ENCODE results near the gene AQP12A.
"Not testable (repeated sequence)": the region's sequence is repeated elsewhere in the genome, so short reads cannot be mapped to it uniquely, and the experiment has no call there.

The AQP12A gene, protein sequence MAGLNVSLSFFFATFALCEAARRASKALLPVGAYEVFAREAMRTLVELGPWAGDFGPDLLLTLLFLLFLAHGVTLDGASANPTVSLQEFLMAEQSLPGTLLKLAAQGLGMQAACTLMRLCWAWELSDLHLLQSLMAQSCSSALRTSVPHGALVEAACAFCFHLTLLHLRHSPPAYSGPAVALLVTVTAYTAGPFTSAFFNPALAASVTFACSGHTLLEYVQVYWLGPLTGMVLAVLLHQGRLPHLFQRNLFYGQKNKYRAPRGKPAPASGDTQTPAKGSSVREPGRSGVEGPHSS

DNA sequence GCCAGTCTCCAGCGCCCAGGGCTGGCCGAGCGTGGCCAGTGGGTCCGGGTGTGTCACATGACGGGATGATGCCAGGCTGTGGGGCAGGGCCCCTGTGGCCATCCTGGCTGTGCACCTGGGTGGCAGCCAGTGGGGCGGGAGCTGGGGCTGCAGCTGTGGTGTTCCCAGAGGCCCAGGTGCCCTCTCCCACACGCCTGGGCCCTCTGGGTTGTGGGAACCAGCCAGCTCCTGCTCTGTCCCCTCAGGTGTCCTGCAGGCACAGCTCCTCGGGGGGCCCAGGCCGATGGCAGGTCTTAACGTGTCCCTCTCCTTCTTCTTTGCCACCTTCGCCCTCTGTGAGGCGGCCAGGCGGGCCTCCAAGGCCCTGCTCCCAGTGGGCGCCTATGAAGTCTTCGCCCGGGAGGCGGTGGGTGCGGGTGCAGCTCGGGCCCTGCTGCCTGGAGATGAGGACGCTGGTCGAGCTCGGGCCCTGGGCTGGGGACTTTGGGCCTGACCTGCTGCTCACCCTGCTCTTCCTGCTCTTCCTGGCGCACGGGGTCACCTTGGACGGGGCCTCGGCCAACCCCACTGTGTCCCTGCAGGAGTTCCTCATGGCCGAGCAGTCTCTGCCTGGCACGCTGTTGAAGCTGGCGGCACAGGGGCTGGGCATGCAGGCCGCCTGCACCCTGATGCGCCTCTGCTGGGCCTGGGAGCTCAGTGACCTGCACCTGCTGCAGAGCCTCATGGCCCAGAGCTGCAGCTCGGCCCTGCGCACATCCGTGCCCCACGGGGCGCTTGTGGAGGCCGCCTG lies at the start of gene AQP12A:
Gene AQP12A, plus strand, starts transcription at position 236 of the 790 bp plus-strand sequence. Its CDS starts 48 bp downstream, at position 284.
- DNase-seq (ENCODE audit: low read depth in 2 of 2), result not testable (repeated sequence)

DNA sequence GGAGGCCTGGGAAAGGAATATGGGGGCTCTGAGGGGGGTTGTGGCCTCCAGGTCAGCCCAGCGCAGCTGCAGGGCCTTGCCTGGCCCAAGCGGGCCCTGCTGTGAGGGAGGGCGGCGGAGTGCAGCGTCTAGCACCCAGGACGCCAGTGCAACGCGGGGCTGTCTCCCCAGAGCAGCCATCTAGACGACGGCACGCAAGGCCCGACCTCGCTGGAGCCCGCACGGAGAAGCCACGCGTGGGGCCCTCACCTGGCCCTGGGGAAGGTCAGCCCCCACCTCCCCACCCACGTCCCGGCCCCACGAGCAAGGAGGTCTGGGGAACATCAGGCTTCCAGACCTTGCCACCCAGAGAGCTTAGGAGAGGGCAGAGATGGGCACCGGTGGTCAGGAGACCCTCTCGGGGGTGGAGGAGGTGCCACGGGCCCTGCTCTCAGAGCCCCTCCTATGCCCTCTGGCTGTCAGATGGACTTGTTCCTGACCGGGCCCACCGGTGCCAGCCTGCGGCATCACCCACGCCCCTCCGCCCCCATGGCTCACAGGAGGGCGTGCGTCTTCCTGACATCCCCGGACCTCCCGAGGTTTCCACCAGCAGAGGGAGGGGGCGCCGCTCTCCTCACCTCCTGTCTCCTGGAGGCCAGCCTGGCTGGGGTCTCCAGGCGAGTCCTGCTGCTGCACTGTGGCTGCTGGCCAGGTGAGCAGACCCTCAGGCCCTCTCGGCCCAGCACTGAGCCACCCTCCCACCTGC lies 49.4 kb upstream of the AQP12A start:
- DNase-seq (ENCODE audit: low read depth in 2 of 2), result no peak

DNA sequence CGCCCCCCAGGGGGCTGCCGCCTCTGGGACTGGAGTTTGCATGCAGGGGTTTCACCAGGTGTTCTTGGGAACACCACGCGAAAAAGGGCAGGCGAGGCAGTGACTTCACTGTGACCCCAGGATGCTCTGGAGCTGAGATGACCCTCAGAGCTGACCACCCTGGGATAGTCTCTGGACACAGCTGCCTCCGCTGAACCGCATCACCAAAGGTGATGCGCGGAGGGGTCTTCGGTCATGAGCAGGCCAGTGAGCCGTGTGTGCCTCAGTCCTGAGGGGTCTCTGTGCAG lies 48.9 kb upstream of the AQP12A start:
- DNase-seq (ENCODE audit: low read depth in 2 of 2), result no peak

DNA sequence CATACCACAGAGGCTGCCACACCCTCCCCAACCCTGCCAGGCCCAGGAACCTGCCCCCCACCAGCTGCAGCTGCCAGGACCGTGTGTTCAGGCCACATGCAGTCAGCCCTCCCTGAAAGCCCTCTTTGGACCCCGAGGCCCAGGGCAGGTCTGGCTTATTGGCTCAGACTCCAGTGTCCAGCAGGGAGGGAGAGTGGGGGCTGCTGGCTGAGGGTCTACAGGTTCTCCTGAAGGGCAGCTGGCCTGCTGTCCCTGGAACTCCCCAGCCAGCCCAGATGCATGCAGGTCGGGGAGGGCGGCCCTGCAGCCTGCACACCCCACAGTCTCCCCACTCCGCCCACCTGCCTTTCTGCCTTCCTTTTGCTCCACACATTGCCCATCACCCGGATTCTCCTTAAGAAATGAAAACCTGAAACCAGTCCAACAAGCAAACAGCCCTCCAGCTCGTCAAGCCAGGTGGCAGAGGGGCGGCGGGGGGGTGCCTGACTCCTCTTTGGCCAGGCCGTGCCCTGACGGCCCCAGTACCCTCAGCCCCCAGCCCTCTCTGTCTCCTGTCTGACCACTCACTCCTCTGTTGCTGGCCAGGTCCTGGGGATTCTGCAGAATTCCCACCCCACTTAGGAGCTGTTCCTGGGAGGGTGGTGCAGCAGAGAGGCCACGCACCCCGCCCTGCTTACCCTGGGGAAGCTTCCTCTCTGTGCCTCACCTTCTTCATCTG lies 48.4 kb upstream of the AQP12A start:
- no peak for DNase-seq (ENCODE audit: low read depth in 2 of 2)

DNA sequence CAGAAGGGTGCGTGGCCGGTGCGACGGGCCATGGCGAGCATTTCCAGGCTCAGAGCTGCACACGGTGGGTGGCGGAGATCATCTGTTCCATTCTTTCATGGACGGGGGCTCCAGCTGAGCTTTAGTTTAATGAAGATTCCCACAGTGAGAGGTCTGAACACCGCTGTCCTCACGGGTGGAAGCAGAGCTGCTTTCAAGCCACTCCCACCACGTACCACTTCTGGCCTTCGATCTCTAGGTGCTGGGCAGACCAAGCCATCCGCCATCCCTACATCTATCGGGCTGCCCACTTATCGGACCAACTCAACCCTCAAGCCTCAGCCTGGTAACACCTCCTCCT lies 47.9 kb upstream of the AQP12A start:
- DNase-seq (ENCODE audit: low read depth in 2 of 2), result no peak

DNA sequence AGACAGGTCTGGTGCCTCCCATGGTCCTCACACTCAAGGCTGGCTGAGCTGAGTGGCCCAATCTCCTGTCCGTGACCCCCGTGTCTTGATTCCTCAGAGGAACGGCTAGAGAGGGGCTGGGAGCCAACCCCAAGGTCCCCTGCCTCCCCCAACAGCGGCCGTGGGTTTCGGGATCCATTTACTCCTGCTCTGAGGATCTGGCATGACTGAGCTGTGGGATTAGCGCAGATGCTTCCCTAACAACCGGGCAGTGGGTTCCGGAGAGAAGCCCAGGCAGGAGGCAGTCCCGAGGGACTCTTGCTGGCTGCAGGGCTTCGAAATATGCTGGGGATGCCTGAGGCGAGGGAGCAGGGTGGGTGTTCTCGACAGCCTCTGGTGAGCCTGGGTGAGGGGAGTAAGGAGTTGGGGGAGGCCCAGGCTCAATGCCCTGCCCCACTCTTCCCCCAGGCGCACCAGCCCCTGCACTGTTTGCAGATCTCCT lies 47.5 kb upstream of the AQP12A start:
- DNase-seq (ENCODE audit: low read depth in 2 of 2), result no peak

DNA sequence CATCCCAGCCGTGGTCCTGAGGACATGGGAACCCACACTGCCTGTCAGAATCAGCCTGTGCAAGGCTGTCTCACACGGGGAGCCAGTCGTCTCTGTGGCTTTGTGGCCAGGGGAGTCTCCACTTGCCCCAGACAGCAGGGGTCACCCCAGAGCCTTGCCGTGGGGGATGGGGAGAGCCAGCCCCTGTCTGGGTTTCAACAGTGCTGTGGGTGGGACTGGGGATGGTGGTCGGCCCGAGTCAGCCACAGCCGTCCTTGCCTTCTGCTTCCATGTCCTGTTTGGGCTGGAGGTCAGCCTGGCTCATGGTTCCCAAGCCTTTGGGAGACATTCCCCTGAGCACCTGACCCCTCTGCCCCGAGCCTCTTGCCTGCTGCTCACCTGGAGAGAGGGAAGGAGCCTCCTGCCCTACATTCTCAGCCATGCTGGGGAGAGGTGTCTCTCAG lies 46.8 kb upstream of the AQP12A start:
- no peak for DNase-seq (ENCODE audit: low read depth in 2 of 2)

DNA sequence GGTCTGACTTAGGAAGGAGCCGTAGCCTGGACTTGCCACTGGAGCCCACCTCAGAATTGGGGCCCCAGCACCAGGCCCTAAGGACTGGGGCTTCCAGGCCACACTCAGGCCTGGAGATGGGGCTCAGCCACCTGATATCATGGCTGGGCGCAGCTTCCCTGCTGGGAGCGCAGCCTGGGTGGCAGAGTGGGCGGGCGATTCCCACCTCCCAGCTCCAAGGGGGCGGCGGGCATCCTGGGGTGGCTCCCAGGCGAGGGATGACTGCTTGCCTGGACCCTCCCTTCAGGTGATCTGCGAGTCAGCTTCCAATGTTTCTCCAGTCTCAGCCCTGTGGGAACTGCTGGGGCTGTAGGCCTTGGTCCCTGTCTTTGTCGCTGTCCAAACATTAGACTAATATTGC lies 46.3 kb upstream of the AQP12A start:
- no peak for DNase-seq (ENCODE audit: low read depth in 2 of 2)

DNA sequence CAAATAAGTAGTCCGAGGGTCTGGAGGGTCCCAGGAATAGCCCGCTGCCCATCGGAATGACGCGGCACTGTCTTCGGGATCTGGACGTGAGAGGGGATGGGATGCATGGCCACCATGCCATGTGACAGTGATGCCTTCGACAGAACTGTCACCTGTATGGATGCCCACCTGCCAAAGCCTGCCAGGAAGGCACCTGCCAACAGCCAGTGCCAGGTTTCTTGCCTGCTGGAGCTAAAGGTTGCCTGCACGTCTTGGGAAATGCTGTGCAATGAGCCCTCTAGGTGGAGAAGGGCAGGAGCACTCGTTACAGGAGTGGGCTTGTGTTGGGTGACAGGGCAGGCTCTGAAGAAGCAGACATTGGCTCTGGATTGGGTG lies 45.9 kb upstream of the AQP12A start:
- DNase-seq (ENCODE audit: low read depth in 2 of 2), result no peak

DNA sequence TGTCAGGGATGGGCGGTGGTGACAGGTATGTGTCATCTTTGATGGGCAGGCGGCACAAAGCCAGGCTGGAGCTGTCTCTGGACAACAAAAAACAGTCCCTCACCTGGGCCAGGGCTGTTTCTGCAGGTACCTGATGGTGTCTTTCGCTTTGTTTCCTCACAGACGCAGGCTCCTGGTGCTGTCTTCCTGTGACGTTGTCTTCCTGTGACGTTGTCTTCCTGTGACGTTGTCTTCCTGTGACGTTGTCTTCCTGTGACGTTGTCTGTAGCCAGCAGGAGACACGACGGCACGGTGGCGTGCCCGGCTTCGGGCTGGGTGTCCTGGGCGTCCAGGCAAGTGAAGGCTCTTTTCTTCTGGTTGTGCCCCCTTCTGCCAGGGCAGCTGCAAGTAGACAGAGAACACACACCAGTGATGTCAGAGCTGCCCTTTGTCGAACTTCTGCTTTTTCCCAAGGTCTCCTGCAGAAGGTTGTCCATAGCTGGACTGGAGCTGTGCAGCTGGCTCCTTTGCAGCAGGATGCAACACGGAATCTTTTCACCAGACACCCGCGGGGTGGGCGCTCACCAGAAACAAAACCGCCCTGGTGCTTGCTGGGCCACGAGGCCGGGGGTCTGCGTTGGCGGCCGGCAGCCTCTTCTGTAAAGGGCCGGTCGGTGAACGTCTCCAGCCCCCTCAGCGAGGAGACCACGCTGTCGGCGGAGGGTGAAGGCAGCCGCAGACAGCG lies 45.3 kb upstream of the AQP12A start:
- no peak for DNase-seq (ENCODE audit: low read depth in 2 of 2)

DNA sequence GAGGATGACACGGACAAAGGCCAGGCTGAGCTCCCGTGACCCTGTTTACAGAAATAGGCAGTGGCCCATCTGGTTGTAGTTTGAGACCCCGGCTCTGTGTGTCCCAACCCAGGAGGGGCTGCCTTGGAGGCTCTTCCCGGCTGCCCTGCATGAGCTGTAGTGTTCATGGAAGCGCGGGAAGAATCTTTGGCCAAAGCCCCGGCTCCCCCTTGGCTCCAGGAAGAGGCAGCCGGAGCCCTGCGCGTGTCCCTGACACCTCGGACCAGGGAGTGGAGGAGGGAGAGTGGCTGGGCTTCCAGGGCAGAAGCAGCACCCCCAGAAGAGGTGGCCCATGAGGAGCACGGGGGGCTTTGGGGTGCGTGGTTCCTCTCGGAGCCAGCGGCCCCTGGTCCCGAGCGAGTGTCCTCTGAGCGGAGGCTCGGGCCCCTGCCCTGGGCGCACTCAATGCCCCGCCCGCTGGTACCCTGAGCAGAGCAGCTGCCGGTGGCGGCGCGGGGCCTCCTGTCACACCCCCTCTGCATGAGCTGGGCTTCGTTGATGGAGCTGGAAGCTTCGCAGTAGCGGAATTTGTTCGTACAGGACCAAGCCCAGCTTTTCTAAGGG lies 44.7 kb upstream of the AQP12A start:
- no peak for DNase-seq (ENCODE audit: low read depth in 2 of 2)

DNA sequence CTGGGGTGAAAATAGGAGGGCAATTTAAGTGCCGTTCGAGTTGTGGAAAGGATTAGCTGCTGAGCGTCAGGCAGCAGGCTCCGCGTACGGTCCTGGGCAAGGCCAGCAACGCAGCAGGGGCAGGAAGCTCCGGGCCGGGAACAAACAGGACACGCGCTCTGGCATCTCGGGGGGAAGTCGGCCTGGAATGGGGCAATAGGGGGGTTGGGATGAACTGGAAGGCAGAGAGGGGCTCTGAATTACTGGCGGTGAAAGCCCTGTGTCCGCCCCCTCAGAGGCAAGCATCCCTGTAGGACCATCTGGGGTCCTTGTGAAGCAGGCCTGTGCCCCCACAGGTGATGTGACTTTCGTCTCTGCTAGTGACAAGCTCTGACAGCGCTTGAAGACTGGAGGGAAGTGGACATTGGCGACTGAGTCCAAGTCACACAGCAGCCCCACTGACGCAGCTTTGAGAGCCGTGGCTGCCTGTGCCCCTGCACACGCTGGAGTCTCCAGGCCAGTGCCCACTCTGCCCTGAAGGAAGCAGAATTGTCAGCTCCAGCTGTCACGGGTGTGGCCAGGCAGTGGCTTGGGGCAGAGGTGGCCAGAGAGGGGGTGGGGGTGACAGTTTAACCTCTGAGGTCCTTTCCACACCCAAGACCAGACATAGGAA lies 44.0 kb upstream of the AQP12A start:
- DNase-seq (ENCODE audit: low read depth in 2 of 2), result no peak

DNA sequence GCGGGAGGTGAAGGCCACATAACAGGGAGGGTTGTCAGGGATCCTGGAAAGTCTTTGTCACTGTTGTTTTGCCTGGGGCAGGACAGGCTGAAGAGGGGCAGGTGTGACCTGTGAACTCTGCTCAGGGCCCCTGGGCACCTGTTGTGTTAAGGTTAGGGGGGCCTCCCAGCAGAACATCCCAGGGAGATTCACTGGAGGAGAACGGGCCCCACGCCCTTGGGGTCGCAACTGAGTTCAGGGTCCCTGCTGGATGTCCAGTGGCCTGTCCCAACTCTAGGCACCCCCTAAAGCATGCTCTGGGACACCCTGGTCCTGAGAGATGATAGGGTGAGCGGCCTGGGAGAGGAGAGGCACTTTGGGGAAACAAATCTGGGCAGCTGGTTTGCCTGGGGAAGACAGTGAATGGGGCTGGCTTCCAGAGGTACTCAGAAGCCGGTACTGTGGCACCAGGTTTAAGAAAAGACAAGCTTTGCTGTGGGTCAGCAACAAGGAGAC lies 43.5 kb upstream of the AQP12A start:
- DNase-seq (ENCODE audit: low read depth in 2 of 2), result no peak

DNA sequence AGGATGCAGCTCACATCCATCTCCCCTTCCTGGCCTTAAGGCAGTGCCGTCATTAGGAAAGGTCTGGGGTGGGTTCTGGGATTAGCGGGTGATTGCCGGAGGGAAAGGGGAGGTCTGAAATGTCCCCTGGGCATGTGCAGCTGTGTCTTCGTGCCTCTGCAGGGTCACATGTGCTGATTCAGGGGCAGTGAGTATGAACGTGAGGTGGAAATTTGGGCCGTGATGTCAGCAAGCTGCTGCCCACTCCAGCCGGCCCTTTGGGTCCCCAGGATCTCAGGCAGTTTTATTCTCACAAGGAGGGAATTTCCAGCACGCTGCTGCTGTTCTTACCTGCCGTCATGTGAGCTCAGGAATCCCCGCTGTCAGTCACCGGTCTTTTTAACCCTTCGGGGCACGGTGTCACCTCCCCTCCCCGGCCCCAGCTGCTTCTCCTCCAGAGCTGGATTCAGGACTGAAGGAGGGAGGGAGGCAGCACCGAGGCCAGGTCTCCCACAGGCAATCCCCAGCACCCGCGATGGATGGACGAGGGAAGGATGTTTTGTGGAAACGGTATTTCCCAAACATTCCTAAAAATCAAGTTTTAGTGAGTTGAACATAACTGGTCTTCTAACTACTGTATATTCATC lies 42.9 kb upstream of the AQP12A start:
- DNase-seq (ENCODE audit: low read depth in 2 of 2), result no peak

DNA sequence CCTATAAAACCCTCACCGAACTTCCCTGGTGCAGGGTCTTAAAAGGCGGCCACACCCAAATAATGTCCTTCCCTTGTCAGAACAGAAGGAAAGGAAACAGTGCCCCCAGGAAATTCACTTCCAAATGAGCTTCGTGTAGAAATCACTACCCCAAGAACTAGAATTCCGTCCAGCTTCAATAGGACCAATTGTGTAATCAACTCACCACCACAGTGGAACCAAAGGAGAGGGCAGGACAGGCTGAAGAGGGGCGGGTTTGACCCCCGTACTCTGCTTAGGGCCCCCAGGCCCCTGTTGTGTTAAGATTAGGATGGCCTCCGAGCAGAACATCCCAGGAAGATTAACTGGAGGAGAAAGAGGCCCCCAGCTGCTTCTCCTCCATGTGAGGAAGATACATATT lies 42.3 kb upstream of the AQP12A start:
- DNase-seq (ENCODE audit: low read depth in 2 of 2), result no peak

DNA sequence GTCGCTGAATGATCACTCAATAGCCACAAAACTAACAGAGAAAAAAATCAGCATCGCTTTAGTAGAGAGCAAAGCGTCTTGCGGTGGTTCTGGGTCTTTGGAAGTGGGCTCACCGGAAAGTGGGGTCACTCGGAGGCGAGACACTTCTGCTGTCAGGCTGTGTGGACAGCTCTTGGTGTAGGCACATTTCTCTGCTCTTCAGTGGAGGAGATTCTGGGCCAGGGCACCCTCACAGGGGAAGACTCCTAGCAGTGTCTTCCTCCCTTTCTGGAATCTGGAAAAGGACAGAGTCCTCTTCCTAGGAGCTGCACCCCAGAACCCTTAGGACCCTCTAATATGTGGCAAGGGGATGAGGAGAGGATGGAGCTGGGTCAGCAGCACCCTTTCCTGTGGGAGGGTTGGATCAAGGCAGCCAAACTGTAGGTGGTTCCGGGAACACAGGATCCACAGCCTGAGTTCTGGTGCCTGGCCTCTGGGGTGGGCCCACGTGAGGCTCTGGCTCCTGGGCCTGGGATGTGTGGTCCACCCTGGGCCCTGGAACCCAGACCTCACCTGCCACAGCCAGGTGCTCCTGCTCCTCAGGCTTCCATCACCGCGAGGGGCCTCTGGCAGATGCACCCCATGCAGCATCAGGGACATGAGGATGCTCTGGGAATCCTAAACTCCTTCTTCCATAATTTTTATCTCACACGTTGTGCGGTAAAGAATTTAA lies 41.3 kb upstream of the AQP12A start:
- no peak for DNase-seq (ENCODE audit: low read depth in 2 of 2)

DNA sequence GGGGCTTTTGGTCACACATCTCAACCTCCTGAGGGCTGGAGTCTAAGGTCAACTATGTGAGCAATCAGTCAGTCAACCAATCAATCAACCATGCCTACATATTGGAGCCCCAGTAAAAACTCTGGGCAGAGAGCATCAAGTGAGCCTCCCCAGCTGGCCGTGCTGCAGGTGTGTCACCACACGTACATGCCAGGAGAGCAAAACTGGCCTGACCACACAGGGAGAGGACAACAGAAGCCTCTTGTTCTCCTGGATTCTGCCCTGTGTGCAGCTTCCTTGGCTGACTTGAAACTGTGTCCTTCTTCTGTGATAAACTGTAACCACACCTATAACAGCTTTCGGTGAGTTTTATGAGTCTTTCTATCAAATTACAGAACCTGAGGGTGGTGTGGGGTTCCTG lies 40.5 kb upstream of the AQP12A start:
- no peak for DNase-seq (ENCODE audit: low read depth in 2 of 2)

DNA sequence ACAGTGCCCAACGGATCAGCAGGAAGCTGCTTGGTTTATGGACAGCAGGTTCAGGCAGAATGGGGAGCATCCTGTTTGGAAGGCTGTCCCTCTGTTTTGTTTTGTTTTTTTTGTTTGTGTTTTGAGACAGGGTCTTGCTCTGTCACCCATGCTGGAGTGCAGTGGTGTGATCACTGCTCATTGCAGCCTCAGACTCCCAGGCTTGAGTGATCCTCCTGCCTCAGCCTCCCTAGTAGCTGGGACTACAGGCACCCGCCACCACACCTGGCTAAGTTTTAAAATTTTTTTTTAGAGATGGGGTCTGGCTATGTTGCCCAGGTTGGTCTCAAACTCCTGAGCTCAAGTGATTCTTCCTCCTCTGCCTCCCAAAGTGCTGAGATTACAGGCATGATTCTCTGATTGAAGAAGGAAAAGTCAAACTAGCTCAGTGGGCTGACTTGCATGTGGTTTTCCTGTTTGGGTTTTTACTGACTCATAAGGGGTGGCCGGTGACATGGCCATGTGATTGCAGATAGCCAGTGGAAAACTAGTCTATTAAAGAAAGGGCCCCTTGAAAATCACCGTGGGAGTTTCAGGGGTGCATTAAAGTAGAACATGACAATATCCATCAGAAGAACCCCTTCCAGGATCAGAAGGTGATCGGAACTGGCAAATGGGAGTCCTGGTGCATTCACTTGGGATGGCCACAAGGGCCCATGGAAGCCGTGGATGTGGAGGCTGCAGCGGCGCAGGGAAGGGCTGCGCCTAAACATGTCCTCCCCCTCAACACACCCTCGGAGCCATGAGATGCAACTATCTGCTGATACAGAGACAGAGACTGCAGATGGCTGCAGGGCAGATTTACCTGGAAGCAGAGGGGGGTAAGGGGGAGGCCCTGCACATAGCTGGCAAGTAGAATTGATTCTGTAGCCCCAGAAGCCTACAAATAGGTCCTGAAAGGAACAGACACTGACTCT lies 35.5 kb upstream of the AQP12A start:
- DNase-seq (ENCODE audit: low read depth in 2 of 2), result no peak
